Esophagus muscularis mucosa (tissue), 4 donors: ENCODE data around the gene PIGB. TPM values are rescaled to one million over a fixed set of nuclear protein-coding genes. Genes with fewer than 3 reads are reported as not detected.

Source experiments
- DNase-seq: peaks from one replicate; pipeline ENCODE4 v3.0.0-alpha.2; 2017; ENCODE audit errors: extremely low spot score
- H3K27ac ChIP-seq, 4 donors: fragments of 200-600 bp; sonication (generic); replicated peaks in 1 of 4; 1 replicate in 3 of 4; 2 replicates in 1 of 4; pipeline ENCODE4 v1.5.1; 2016 to 2019; ENCODE audit warnings: mild to moderate bottlenecking in 1 of 4
- H3K27me3 ChIP-seq, 4 donors: fragments of 200-600 bp; sonication (generic); one replicate each; pipeline versions ENCODE4 v1.5.1 to v1.6.0; 2016 to 2019
- H3K36me3 ChIP-seq, 4 donors: fragments of 200-600 bp; sonication (generic); one replicate each; pipeline ENCODE4 v1.5.1; 2016 to 2019
- H3K4me1 ChIP-seq, 4 donors: fragments of 200-600 bp; sonication (generic); one replicate each; pipeline ENCODE4 v1.5.1; 2016 to 2019
- H3K4me3 ChIP-seq, 4 donors: fragments of 200-600 bp; sonication (generic); 1 replicate in 2 of 4; 2 replicates in 2 of 4; pipeline ENCODE4 v1.5.1; 2016 to 2019; ENCODE audit warnings: mild to moderate bottlenecking in 4 of 4, moderate library complexity in 1 of 4
- H3K9me3 ChIP-seq, 4 donors: fragments of 200-600 bp; sonication (generic); 1 replicate in 3 of 4; 2 replicates in 1 of 4; pipeline ENCODE4 v1.5.1; 2016 to 2019
- CTCF ChIP-seq, 3 experiments: fragments of 200-600 bp in 2 of 3; fragments of 450-650 bp in 1 of 3; sonication (generic) in 2 of 3; IDR thresholded peaks; one replicate each; pipeline ENCODE4 v1.5.1; 2017 to 2019; ENCODE audit warnings: antibody characterized with exemption in 3 of 3, mild to moderate bottlenecking in 2 of 3, moderate library complexity in 1 of 3
- EP300 ChIP-seq: sonication (generic); formaldehyde crosslinking; IDR thresholded peaks from one replicate; pipeline ENCODE4 v1.6.1; 2017; ENCODE audit warnings: antibody characterized with exemption
- POLR2A ChIP-seq: fragments of 450-650 bp; IDR thresholded peaks from one replicate; pipeline ENCODE4 v1.6.1; 2017; ENCODE audit warnings: antibody characterized with exemption, moderate library complexity, mild to moderate bottlenecking, low read depth
- POLR2AphosphoS5 ChIP-seq, 2 donors: sonication (generic); formaldehyde crosslinking; IDR thresholded peaks; one replicate each; pipeline ENCODE4 v1.6.1; 2017; ENCODE audit warnings: antibody characterized with exemption in 2 of 2
- WGBS: methylation state at CpG from one replicate; pipeline ENCODE4 v1.1.5; 2018; 5-methylcytosine and 5-hydroxymethylcytosine counted together
- intact Hi-C: fragments of 100-400 bp; cut with DNase I; formaldehyde crosslinking; loops from one replicate; pipeline ENCODE4 v1.15.1; 2023
- total RNA-seq, 4 donors: library from RNA; depleted of rRNA; stranded (reverse); fragments of >200 nt; gene quantifications; one replicate each; pipeline versions ENCODE4 v1.1.0 to v1.2.1, GENCODE V29; 2016

PIGB gene
- total RNA-seq, 4 donors from 2014 or later, result 4.5 to 9.6 (median 6.5) TPM

GRCh38 chr15:55357774-55358173 lies 38.8 kb downstream of the PIGB start:
- no peak overlapping the region for H3K27ac ChIP-seq
- H3K4me1 ChIP-seq, result no peaks in the 10 kb centered on the region
- no peaks in the 10 kb centered on the region for H3K27me3 ChIP-seq
- peaks cover 12 to 80% (median 38%) of the 10 kb centered on the region in 4 donors for H3K36me3 ChIP-seq
- 88% methylated on average over 2 of the region's 2 CpGs for WGBS
- no peak for DNase-seq
- H3K4me3 ChIP-seq, result no peak overlapping the region
- H3K9me3 ChIP-seq, result no peaks in the 10 kb centered on the region
- intact Hi-C loops, result no loop called here
- no peak for TF ChIP-seq POLR2AphosphoS5 (IDR thresholded peaks at IDR 0.05)
- no peak for TF ChIP-seq CTCF (IDR thresholded peaks at IDR 0.05)
- TF ChIP-seq EP300, result no peak
- no peak for TF ChIP-seq POLR2A

- Histone ChIP-seq H3K9me3 (no peaks in the 10 kb centered on the region), H3K4me1 (no peaks in the 10 kb centered on the region), H3K27ac (no peak overlapping the region), H3K4me3 (no peak overlapping the region), H3K36me3 (peaks cover 12 to 83% (median 42%) of the 10 kb centered on the region in 4 donors), H3K27me3 (no peaks in the 10 kb centered on the region)
- intact Hi-C loops, result no loop called here
- no peak for TF ChIP-seq POLR2AphosphoS5 (IDR thresholded peaks at IDR 0.05)
- no peak for TF ChIP-seq EP300
- no peak for TF ChIP-seq CTCF (IDR thresholded peaks at IDR 0.05)
- no peak for TF ChIP-seq POLR2A
- DNase-seq, result no peak
These were observed 39.4 kb downstream of the PIGB start for GRCh38 chr15:55358471-55358870.

- no peak overlapping the region for H3K4me3 ChIP-seq
- no peaks in the 10 kb centered on the region for H3K9me3 ChIP-seq
- no peak for DNase-seq
- H3K27me3 ChIP-seq, result no peaks in the 10 kb centered on the region
- H3K36me3 ChIP-seq, result peaks cover 13 to 79% (median 47%) of the 10 kb centered on the region in 4 donors
- H3K27ac ChIP-seq, result no peak overlapping the region
- intact Hi-C loops, result no loop called here
- TF ChIP-seq CTCF (IDR thresholded peaks at IDR 0.05) (no peak), POLR2AphosphoS5 (IDR thresholded peaks at IDR 0.05) (no peak), EP300 (no peak), POLR2A (no peak)
- WGBS, result 60% methylated on average over 6 of the region's 6 CpGs
- no peaks in the 10 kb centered on the region for H3K4me1 ChIP-seq
These were observed 41.2 kb downstream of the PIGB start for GRCh38 chr15:55360256-55360655.

GRCh38 chr15:55361048-55361447 lies 42.0 kb downstream of the PIGB start:
- Histone ChIP-seq H3K27ac (no peak overlapping the region), H3K9me3 (no peaks in the 10 kb centered on the region), H3K36me3 (peaks cover 18 to 79% (median 44%) of the 10 kb centered on the region in 4 donors), H3K27me3 (no peaks in the 10 kb centered on the region), H3K4me3 (no peak overlapping the region), H3K4me1 (no peaks in the 10 kb centered on the region)
- DNase-seq, result no peak
- WGBS, result 91% methylated on average over 10 of the region's 10 CpGs
- intact Hi-C loops, result no loop called here
- no peak for TF ChIP-seq POLR2A
- TF ChIP-seq EP300, result no peak
- no peak for TF ChIP-seq CTCF (IDR thresholded peaks at IDR 0.05)
- no peak for TF ChIP-seq POLR2AphosphoS5 (IDR thresholded peaks at IDR 0.05)

- H3K27ac ChIP-seq, result no peak overlapping the region
- no peak for DNase-seq
- no peak for TF ChIP-seq EP300
- intact Hi-C loops, result no loop called here
- no peaks in the 10 kb centered on the region for H3K4me1 ChIP-seq
- 100% methylated on average over 2 of the region's 2 CpGs for WGBS
- peaks cover 18 to 66% (median 40%) of the 10 kb centered on the region in 4 donors for H3K36me3 ChIP-seq
- no peaks in the 10 kb centered on the region for H3K9me3 ChIP-seq
- no peak overlapping the region for H3K4me3 ChIP-seq
- H3K27me3 ChIP-seq, result no peaks in the 10 kb centered on the region
These were observed 43.6 kb downstream of the PIGB start for GRCh38 chr15:55362641-55363040.
